AG09319 (cell line): ENCODE measurements around the gene KCNH8.

Experiments used
- DNase-seq: peaks from one replicate; pipeline ENCODE4 v3.0.0-alpha.2; 2010; ENCODE audit warnings: low read depth; ENCODE audit errors: extremely low read depth
- CTCF ChIP-seq: IDR thresholded peaks from 2 replicates; pipeline ENCODE4 v1.5.1; 2011; ENCODE audit warnings: low read depth, mild to moderate bottlenecking, inconsistent platforms, low read length, moderate library complexity

Gene KCNH8

GRCh38 chr3:19267040-19267439, 118.7 kb downstream of the KCNH8 start:
- DNase-seq, result no peak
- no peak for TF ChIP-seq CTCF

- DNase-seq, result no peak
- no peak for TF ChIP-seq CTCF
These were observed 122.2 kb downstream of the KCNH8 start for GRCh38 chr3:19270481-19270880.

GRCh38 chr3:19272296-19272695, 124.0 kb downstream of the KCNH8 start:
- DNase-seq, result no peak
- TF ChIP-seq CTCF, result no peak

- no peak for TF ChIP-seq CTCF
- DNase-seq, result no peak
These were observed 124.8 kb downstream of the KCNH8 start for GRCh38 chr3:19273091-19273490.

- no peak for TF ChIP-seq CTCF
These were observed 126.3 kb downstream of the KCNH8 start for GRCh38 chr3:19274576-19274975.

GRCh38 chr3:19284974-19285373, 136.7 kb downstream of the KCNH8 start:
- DNase-seq, result no peak
- no peak for TF ChIP-seq CTCF

More at GRCh38 chr3:19274576-19274975, 126.3 kb downstream of the KCNH8 start:
- no peak for DNase-seq

- DNase-seq, result no peak
- TF ChIP-seq CTCF, result no peak
These were observed 145.0 kb downstream of the KCNH8 start for GRCh38 chr3:19293295-19293694.
